Suprapubic skin (tissue), 4 donors: ENCODE results near the gene ERC2.

Experiments
- CTCF ChIP-seq, 2 donors: fragments of 200-600 bp in 1 of 2; fragments of 450-650 bp in 1 of 2; sonication (generic) in 1 of 2; IDR thresholded peaks; one replicate each; pipeline ENCODE4 v1.5.1; 2016 to 2019; ENCODE audit warnings: antibody characterized with exemption in 2 of 2, mild to moderate bottlenecking in 1 of 2, moderate library complexity in 1 of 2
- EP300 ChIP-seq: sonication (generic); formaldehyde crosslinking; IDR thresholded peaks from one replicate; pipeline ENCODE4 v1.6.1; 2017; ENCODE audit warnings: antibody characterized with exemption
- POLR2A ChIP-seq, 2 donors: fragments of 450-650 bp; IDR thresholded peaks; one replicate each; pipeline ENCODE4 v1.6.1; 2017; ENCODE audit warnings: antibody characterized with exemption in 2 of 2, mild to moderate bottlenecking in 2 of 2, moderate library complexity in 2 of 2
- POLR2AphosphoS5 ChIP-seq, 3 donors: sonication (generic); formaldehyde crosslinking; IDR thresholded peaks; one replicate each; pipeline ENCODE4 v1.6.1; 2017; ENCODE audit warnings: antibody characterized with exemption in 3 of 3

DNA sequence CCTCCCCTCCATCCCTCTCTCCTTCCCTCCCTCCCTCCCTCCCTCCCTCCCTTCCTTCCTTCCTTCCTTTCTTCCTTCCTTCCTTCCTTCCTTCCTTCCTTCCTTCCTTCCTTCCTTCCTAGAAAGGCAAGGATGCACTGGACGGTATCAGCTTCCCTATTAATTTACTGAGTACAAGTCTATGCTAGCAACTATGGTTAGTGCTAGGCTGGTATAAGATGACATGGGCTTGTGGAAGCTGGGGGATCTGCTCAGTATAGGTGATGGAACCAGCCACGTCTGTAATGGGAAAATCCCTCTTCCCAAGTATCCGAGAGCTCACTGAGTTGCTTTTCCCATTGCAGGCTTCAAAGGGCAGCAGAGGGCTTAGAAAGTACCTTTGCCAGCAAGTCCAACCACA, 884.8 kb downstream of the ERC2 start:
- TF ChIP-seq CTCF (IDR thresholded peaks at IDR 0.05) (no peak), POLR2A (IDR thresholded peaks at IDR 0.05) (no peak), EP300 (no peak), POLR2AphosphoS5 (IDR thresholded peaks at IDR 0.05) (no peak)
